GM19023 (cell line): ENCODE measurements around the gene ARL15.

Experiments used
- ATAC-seq: cut with Tn5 transposase; IDR thresholded peaks from one replicate; pipeline ENCODE4 v1.9.1; 2021; ENCODE audit warnings: mild to moderate bottlenecking, moderate library complexity; ENCODE audit not compliant: unreplicated experiment

Gene ARL15

DNA sequence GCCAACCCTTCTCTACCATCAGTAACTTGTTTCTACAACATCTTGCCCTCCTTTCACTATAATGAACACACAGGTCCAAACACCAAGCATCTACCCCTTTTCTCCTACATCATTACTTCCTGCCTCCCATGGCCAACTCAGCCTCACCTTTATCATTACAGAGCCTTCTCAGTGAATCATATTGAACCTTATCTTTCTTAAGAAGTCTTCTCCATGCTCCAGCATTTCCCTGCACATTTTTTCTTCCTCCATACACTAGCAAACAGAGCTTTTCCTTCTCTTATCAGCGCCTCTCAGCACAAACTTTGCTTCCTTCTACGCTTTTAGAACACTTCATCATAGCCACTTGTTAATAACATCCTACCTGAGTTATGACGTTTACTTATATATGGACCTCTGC, 148.2 kb downstream of the ARL15 start:
- no peak for ATAC-seq

- ATAC-seq, result no peak
Measured at GRCh38 chr5:54160329-54160728, 150.0 kb downstream of the ARL15 start.

- ATAC-seq, result no peak
Measured at GRCh38 chr5:54159893-54160195, 150.5 kb downstream of the ARL15 start.

DNA sequence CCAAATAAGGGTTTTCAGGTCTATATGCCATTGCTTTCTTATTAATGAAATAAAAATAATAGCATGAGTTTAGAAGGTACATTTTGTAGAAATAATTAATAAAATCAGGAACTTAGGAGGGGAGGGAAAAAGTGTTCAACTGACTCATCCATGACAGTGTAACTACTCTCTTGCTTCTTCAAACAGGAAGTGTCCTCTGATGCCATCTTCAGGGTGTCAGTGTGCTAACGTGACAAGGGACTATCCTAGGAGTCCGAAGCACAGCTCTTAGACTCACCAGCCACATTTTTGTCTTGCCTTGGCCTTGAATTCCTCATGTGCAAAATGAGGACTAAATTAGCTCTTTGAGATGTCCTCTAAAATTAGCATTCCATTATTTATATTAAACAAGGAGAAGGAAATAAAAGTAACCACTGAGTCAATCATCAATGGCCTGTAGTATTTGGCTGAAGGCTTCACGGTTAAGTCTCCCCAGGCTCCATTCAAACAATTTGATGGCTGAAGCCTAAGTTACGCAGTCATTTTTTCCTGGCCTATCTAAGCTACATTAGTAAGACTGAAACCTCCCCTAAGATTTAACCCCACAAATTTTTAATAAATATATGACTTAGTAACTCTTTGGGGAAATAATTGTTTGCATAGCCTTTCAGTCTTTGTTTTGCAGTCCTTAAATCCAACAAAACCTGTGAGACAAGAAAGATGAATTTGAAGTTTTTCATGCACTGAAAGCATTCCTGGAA, 151.1 kb downstream of the ARL15 start:
- ATAC-seq, result no peak

DNA sequence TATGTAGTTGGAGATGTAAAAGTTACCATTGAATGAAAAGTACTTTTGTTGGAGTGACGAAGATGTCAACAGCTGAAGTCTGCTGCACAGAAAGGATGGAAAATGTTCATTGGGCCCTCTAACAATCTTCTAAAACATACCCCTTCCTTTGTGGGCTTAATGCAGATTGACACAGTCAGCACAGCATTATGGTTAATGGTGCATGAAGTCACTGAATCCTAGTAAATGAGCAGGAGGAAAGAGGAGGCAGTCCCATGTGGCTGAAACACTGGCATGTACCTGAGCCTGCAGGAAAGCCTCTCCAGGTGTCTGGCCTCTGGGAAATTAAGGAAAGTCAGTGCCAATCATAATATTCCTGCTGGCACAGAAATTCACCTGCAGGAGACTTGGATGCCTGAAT, 153.8 kb downstream of the ARL15 start:
- no peak for ATAC-seq

DNA sequence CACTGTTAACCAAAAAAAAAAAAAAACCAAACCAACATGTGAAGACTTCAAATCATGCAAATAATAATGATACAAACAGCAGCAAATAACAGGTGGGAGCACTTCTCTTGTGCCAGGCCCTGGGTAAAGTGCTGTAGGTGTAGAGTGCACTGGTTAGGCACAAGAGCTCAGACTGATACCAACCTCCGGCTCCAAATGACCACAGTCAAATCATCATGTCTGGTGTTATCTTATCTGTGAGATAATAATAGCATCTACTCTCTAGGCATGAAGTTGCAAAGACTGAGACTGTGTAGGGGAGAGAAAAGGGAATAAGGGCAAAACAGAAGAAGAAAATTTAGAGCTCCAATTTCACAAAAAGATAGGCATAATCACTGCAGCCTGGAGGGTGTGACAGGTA, 159.5 kb downstream of the ARL15 start:
- no peak for ATAC-seq

DNA sequence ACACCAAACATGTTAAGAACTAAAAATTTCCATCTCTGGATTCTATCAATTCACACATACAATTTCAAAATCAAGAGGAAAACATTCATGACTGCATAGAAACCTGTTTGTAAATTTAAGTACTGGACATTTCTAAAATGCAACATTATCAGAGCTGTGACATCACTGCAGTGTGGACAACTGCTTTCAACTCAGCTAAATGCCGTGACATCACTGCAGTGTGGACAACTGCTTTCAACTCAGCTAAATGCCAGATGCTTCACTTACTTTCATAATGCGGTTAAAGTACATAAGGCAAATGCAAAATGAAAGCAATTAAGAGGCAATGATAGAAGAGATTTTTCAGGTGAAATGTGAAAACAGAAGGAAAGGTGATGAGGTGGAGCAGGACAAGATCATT, 161.5 kb downstream of the ARL15 start:
- no peak for ATAC-seq

- ATAC-seq, result no peak
Measured at GRCh38 chr5:54148067-54148845, 162.1 kb downstream of the ARL15 start.

DNA sequence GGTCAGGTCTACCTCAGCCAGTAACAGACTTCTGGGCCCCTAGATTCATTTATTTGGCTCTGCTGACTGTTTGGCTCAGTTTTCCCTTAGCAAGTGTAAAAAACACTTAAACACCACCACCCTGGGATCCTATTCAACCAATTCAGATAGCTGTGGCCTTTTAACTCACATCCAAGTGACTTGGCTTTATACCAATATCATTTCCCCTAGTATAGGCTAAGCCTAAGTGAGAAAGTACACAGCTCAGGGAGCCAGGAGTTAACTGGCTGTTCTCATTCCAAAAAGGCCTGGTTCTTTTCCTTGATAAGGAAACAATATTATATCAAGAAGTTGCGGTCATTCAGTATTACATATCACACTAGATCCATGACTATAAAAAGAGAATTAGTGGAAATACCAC, 163.5 kb downstream of the ARL15 start:
- ATAC-seq, result no peak

GRCh38 chr5:54146390-54146789, 164.0 kb downstream of the ARL15 start:
- no peak for ATAC-seq

GRCh38 chr5:54140247-54140840, 170.0 kb downstream of the ARL15 start:
- no peak for ATAC-seq

- no peak for ATAC-seq
Measured at GRCh38 chr5:54136516-54137440, 173.6 kb downstream of the ARL15 start.

DNA sequence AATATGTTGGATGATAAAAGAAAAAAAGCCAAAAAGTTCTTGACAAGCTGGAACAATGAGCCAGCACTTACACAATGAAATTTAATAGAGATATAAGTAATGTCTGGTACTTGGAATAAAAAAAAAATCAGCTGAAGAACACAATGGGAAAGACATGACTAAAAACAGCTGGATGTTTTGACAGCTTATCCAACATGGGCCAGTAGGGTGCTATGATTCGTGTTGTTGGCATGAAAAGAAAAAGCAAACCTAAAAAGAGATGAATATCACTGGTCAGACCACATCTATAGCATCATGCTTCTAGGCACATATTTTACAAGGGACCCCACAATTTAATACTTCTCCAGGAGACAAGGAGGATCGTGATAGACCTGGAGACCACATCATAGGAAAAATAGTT, 175.3 kb downstream of the ARL15 start:
- no peak for ATAC-seq

GRCh38 chr5:54133917-54134316, 176.5 kb downstream of the ARL15 start:
- ATAC-seq, result no peak

GRCh38 chr5:54120473-54120872, 189.9 kb downstream of the ARL15 start:
- no peak for ATAC-seq

DNA sequence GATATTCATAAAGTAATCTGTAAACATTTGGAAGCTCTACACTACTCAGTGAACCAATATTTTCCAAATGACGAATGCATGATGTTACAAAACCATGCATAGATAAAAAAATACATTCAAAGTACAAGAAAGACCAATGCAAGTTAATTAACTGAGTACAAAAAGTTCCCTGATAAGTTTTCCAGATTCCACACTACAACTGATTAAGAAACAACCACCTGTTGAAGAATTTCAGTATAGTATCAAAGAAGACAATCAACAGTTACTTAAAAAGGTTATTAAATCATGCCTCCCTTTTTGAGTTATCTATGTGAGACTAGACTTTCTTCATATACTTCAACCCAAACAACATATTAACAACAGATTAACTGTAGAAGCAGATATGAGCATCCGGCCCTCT, 192.4 kb downstream of the ARL15 start:
- no peak for ATAC-seq

- no peak for ATAC-seq
Measured at GRCh38 chr5:54115735-54116403, 194.5 kb downstream of the ARL15 start.

DNA sequence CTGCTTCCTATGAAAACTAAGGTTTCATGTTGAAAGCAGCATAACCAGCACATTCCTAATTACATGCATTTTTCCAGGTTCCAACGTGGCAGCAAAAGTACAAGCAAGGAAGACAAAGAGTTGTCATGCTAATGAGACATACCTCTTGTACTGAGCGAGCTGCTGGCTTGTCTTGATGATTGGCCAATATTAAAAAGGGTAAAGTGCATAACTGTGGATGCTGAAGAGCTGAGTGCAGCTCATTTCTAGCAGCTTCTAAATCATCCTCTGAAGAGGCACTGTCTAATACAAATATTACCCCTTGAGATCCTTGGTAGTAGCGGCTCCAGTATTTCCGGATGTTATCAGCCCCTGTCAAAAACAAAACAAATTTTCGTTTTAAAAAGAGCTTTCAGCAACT, 197.3 kb downstream of the ARL15 start:
- no peak for ATAC-seq

DNA sequence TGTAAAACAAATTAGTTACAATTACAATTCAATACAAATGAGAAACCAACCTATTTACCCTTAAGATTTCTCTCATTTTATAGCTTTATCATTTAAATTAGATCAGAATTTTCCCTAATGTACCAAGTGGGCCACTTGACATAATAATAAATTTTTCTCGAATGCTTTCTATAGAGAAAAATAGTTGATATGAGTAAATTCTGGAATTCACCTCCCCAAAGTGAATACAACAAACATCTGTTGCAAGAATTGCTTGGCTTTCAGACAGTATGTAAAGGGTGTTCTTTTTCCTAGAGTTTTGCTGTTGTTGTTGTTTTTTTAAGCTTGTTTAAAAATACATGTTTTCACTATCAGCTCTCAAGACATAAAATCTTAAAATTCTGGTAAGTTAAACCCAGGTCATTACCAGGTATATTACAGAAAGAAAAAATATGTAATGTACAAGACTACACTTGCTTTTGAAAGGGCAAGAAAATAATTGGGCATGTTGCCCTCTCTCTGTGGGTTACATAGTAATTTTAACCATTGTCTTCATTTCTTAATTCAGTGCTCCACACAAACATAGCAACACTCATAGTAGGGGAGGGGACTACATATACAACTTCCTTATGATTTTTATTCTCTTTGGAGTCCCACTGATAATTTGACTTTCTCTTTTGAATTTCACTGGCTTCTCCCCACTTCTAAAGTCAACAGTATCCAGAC, 200.6 kb downstream of the ARL15 start:
- ATAC-seq, result no peak

DNA sequence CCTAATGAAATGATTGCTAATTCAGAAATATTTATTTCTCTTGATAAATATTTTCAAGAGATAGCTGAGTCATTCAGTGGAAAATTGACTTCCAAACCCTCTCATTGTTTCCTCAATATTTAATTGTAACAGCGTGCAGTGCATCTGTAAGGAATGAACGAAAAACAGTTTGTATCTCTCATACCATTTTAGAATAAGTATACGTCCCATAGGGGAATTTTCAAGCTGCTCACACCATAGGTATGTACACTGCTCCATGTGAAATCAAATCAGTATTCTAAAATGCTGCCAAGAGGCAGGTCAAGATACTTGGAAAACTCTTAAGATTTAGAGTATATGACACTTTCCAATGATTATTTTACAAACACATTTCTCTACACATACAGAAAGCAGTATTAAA, 202.2 kb downstream of the ARL15 start:
- no peak for ATAC-seq
